Glomerular visceral epithelial cell (primary cell): Measurements from ENCODE around the gene ZNF805.
A peak's percentile ranks its signal among the peaks of the same experiment; 100 is the strongest.

Source experiments
- DNase-seq: peaks from one replicate; pipeline ENCODE4 v3.0.0-alpha.2; 2016; ENCODE audit errors: extremely low spot score

The ZNF805 gene

GRCh38 chr19:57269515-57270250, 29.3 kb downstream of the ZNF805 start:
- DNase-seq = peak; percentile 53

- DNase-seq = no peak
Measured at GRCh38 chr19:57271280-57271679, 30.8 kb downstream of the ZNF805 start.

GRCh38 chr19:57273014-57273413, 32.6 kb downstream of the ZNF805 start:
- DNase-seq = no peak

- DNase-seq = no peak
Measured at GRCh38 chr19:57276430-57276829, 36.0 kb downstream of the ZNF805 start.

- peak; percentile 54 for DNase-seq
Measured at GRCh38 chr19:57278481-57278880, 38.0 kb downstream of the ZNF805 start.

- peak; percentile 94 for DNase-seq
Measured at GRCh38 chr19:57279418-57280164, 39.2 kb downstream of the ZNF805 start.

GRCh38 chr19:57280165-57280961, 39.9 kb downstream of the ZNF805 start, which contains the start of gene ZNF460:
Gene ZNF460, plus strand, starts transcription at chr19:57280485. Its CDS starts 322 bp downstream, at chr19:57280807.
- peak; percentile 98 for DNase-seq

GRCh38 chr19:57280962-57281400, 40.5 kb downstream of the ZNF805 start:
- peak; percentile 16 for DNase-seq

- no peak for DNase-seq
Measured at GRCh38 chr19:57282011-57282643, 41.7 kb downstream of the ZNF805 start.

GRCh38 chr19:57288373-57288772, 47.9 kb downstream of the ZNF805 start:
- DNase-seq = no peak

GRCh38 chr19:57290970-57291369, 50.5 kb downstream of the ZNF805 start:
- DNase-seq = no peak

- DNase-seq = no peak
Measured at GRCh38 chr19:57292547-57292946, 52.1 kb downstream of the ZNF805 start.

- no peak for DNase-seq
Measured at GRCh38 chr19:57293719-57294118, 53.3 kb downstream of the ZNF805 start.

- peak; percentile 69 for DNase-seq
Measured at GRCh38 chr19:57302020-57302465, 61.6 kb downstream of the ZNF805 start.

GRCh38 chr19:57302727-57303401, 62.4 kb downstream of the ZNF805 start:
- no peak for DNase-seq
